A673 (cell line): ENCODE results near the gene NEK6.

Experiments
- CTCF ChIP-seq: fragments of 300-800, 200-600 bp; sonication (generic); conservative IDR thresholded peaks from 2 replicates; pipeline ENCODE4 v1.5.1; 2017; ENCODE audit warnings: low read depth, mild to moderate bottlenecking, antibody characterized with exemption, low read length, moderate library complexity, mixed read lengths
- EZH2 ChIP-seq: fragments of 200-600 bp; sonication (generic); IDR thresholded peaks from 2 replicates; pipeline ENCODE4 v1.6.1; 2017; ENCODE audit warnings: borderline replicate concordance, low read depth, mild to moderate bottlenecking, mixed read lengths, antibody characterized with exemption, low read length; ENCODE audit not compliant: poor library complexity, severe bottlenecking

GRCh38 chr9:124238546-124239140 is 19.1 kb upstream of the NEK6 start:
- TF ChIP-seq CTCF (no peak), EZH2 (no peak)
